GM18526 (cell line): ENCODE results near the gene TGIF1.

Experiments used
- POLR2A ChIP-seq: IDR thresholded peaks from 3 replicates; pipeline ENCODE4 v1.6.1; 2011; ENCODE audit not compliant: insufficient read length; ENCODE audit errors: extremely low read depth

The TGIF1 gene

GRCh38 chr18:3425030-3425429 is 24.9 kb upstream of the TGIF1 start:
- TF ChIP-seq POLR2A: no peak

- no peak for TF ChIP-seq POLR2A
These were observed 24.5 kb upstream of the TGIF1 start for GRCh38 chr18:3425446-3425845.

DNA sequence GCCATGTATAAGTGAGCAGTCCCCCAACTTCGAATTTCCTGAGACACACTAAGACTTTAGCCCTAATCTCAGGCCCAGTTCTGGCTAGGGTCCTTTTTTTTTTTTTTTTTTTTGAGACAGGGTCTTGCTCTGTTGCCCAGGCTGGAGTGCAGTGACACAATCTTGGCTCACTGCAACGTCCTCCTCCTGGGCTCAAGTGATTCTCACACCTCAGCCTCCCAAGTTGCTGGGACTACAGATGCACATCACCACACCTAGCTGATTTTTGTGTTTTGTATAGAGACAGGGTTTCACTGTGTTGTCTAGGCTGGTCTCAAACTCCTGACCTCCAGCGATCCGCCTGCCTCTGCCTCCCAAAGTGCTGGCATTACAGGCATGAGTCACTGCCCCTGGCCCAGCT is 23.9 kb upstream of the TGIF1 start:
- no peak for TF ChIP-seq POLR2A

GRCh38 chr18:3427944-3428343 is 22.0 kb upstream of the TGIF1 start:
- no peak for TF ChIP-seq POLR2A

DNA sequence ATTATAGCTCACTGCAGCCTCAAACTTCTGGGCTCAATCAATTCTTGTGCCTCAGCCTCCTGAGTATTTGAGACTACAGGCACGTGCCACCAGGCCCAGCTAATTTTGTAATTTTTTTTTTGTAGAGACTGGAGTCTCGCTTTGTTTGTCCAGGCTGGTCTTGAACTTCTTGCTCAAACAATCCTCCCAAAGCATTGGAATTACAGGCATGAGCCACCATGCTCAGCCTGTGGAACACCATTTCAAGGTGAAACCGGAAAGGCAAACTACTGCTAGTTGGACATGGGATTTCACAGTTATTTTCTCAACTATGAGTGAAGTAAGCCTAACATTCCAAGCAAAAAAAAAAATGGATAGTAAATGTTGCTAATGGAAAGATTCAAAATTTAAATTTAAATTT is 20.9 kb upstream of the TGIF1 start:
- no peak for TF ChIP-seq POLR2A

DNA sequence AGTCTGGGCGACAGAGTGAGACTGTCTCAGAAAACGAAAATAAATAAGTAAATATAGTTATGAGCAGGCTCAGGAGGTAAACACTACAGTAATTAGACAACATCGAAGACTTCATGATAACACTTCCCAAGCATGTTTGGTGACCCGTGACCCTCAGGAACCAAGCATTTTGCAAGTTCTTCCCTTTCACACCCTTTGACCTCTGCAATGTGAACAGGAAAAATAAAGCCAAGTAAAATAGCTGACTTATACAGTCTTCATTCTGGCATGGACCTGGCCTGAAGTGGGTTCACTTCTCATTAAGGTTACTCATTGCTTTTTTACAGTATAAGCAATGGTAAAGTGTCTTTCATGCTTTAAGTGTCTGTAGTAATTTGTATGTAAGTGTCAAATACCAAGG is 15.3 kb upstream of the TGIF1 start:
- no peak for TF ChIP-seq POLR2A

DNA sequence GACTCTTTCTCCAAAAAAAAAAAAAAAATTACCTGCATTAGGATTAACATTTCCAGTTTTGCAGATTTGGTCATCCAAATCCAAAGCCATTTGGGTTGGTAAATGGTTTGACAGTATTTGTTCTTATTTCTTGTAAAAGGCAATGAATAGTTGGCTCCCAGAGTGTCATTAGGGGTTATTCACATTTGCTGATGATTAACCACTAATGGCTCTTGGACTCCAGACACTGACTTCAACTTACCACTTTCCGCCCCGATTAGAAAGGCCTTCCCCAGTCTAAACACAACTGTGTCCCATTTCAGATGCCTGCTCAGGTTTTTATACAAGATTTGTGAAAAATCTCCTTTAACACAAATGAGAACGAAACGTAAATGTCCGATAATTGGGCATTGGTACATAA is 9.6 kb upstream of the TGIF1 start:
- no peak for TF ChIP-seq POLR2A

- no peak for TF ChIP-seq POLR2A
These were observed 8.7 kb upstream of the TGIF1 start for GRCh38 chr18:3441290-3441689.

GRCh38 chr18:3442919-3443318 is 7.1 kb upstream of the TGIF1 start:
- no peak for TF ChIP-seq POLR2A

DNA sequence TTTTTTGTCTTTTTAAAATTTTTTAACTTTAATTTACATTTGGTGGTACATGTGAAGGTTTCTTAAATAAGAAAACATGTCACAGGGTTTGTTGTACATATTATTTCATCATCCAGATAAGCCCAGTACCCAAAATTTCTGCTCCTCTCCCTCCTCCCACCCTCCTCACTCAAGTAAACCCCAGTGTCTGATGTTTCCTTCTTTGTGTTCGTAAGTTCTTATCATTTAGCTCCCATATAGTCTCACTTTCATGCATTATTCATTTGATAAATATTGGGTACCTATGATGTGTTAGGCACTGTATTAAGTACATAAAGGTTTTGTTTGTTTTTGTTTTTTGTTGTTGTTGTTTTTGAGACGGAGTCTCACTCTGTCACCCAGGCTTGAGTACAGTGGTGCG is 5.7 kb upstream of the TGIF1 start:
- no peak for TF ChIP-seq POLR2A

DNA sequence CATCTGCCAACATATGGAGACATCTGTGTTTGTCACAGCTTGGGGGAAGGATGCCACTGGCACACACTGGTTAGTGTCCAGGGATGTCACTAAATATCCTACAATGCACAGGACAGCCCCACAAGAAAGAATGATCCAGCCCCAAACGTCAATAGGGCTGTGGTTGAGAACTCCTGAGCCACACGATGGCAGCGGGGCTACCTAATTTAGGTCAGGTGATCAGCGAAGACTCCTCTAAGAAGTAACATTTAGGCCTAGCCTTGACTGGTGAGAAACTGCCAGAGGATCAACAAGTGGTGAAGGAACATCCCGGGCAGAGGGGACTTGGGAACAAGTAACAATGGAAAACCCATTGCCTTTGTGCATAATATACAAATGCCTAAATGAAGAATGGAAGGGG is 5.0 kb upstream of the TGIF1 start:
- TF ChIP-seq POLR2A: no peak

DNA sequence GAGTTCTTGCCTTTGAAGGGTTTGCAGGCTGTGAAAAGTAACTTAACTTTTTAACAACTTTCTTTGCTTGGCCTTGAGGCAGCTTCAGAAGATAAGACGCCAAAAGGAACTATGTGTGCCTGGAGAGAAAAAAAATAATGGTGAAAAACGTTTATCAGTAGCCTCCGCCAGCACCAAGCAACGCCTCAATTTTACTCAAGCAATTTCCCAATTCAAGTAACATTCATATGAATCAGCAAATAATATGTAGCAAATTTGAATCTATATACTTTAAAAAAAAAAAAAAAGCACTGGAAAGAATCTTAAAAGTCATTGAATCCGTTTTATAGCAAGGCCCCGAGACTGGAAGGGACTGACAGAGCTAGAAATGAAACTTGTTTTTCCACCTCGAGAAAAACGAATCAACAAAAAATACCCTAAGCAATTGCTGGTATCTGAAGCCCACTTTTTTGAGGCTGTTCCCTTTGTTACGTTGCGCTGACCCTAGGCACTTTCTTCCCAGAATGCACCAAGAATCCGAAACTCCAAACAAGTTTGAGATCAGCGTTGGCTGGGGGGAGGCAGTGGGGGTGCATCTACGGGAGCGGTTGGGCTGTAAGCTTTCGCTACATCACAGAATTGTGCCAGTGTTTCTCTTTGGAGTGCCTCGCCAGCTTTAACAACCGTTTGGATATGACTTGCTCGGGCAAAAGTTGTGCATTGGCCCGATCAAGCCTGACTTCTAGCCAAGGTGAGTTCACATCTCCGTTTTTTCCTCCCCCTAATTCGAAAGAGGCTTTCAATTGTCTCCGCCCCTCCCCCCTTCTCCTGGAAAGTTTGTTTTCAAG is 2.7 kb upstream of the TGIF1 start:
- no peak for TF ChIP-seq POLR2A

GRCh38 chr18:3447895-3448837 is 1.8 kb upstream of the TGIF1 start:
- TF ChIP-seq POLR2A: no peak

- TF ChIP-seq POLR2A: no peak
These were observed 997 bp upstream of the TGIF1 start for GRCh38 chr18:3448838-3449511.

DNA sequence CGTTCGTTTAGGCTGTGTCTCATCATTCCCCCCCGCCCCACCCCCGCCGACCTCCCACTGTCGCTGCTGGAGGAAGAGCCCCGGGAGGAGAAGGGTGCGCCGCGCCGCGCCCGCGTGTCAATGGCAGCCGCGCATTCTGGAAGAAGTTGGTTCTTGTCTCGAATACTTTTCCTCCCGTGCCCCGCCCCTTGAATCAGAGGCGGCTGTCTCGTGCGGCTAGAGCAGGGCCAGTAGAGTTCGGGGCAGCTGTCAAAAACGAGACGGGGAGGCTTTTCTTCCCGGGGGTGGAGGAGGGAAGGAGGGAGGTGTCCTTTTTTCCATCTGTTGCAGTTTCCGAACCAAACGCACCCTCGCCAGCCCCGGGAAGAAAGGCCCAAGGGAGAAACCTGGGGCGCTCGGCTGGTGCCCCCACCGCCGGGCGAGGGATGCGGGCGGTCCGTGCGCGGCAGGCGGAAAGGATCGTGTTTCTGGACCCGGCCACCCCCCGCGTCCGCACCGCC is 410 bp upstream of the TGIF1 start:
- TF ChIP-seq POLR2A: no peak
